Ishikawa (cell line): ENCODE results near the gene GCM1.

Experiments
- CEBPB ChIP-seq: IDR thresholded peaks from 2 replicates; pipeline ENCODE4 v1.6.1; 2012
- CREB1 ChIP-seq: IDR thresholded peaks from 2 replicates; pipeline ENCODE4 v1.6.1; 2012; ENCODE audit warnings: low read depth
- EGR1 ChIP-seq: IDR thresholded peaks from 2 replicates; pipeline ENCODE4 v1.6.1; 2012
- EP300 ChIP-seq: IDR thresholded peaks from 2 replicates; pipeline ENCODE4 v1.6.1; 2012; ENCODE audit warnings: borderline replicate concordance
- FOXM1 ChIP-seq: IDR thresholded peaks from 2 replicates; pipeline ENCODE4 v1.6.1; 2012; ENCODE audit warnings: low read depth, borderline replicate concordance
- MAX ChIP-seq: IDR thresholded peaks from 2 replicates; pipeline ENCODE4 v1.6.1; 2012
- NFIC ChIP-seq: IDR thresholded peaks from 2 replicates; pipeline ENCODE4 v1.6.1; 2012
- RAD21 ChIP-seq: IDR thresholded peaks from 2 replicates; pipeline ENCODE4 v1.6.1; 2012; ENCODE audit warnings: low read depth
- REST ChIP-seq: IDR thresholded peaks from 2 replicates; pipeline ENCODE4 v1.6.1; 2012; ENCODE audit warnings: low read depth, mild to moderate bottlenecking
- TAF1 ChIP-seq: IDR thresholded peaks from 2 replicates; pipeline ENCODE4 v1.6.1; 2012; ENCODE audit warnings: low read depth, mild to moderate bottlenecking
- TCF12 ChIP-seq: IDR thresholded peaks from 2 replicates; pipeline ENCODE4 v1.6.1; 2012; ENCODE audit warnings: low read depth
- TEAD4 ChIP-seq: IDR thresholded peaks from 2 replicates; pipeline ENCODE4 v1.6.1; 2012
- USF1 ChIP-seq: IDR thresholded peaks from 2 replicates; pipeline ENCODE4 v1.6.1; 2012
- YY1 ChIP-seq: IDR thresholded peaks from 2 replicates; pipeline ENCODE4 v1.6.1; 2012; ENCODE audit warnings: low read depth
- ZBTB7A ChIP-seq: IDR thresholded peaks from 2 replicates; pipeline ENCODE4 v1.6.1; 2012; ENCODE audit warnings: low read depth

The GCM1 gene

GRCh38 chr6:53115741-53116140 is 32.9 kb downstream of the GCM1 start:
- no peak for TF ChIP-seq YY1
- TF ChIP-seq ZBTB7A, result no peak
- no peak for TF ChIP-seq REST
- TF ChIP-seq EP300, result no peak
- no peak for TF ChIP-seq USF1
- TF ChIP-seq TAF1, result no peak
- no peak for TF ChIP-seq FOXM1
- TF ChIP-seq EGR1, result no peak
- no peak for TF ChIP-seq TCF12
- TF ChIP-seq NFIC, result no peak
- TF ChIP-seq CEBPB, result no peak

- TF ChIP-seq RAD21 (no peak), REST (no peak), CEBPB (no peak), TCF12 (no peak), NFIC (no peak), CREB1 (no peak), FOXM1 (no peak)
Measured at GRCh38 chr6:53115113-53115512, 33.5 kb downstream of the GCM1 start.

- TF ChIP-seq TEAD4, result no peak
- TF ChIP-seq CEBPB, result no peak
- TF ChIP-seq RAD21, result no peak
- no peak for TF ChIP-seq EGR1
- no peak for TF ChIP-seq REST
- TF ChIP-seq FOXM1, result no peak
- TF ChIP-seq TCF12, result no peak
- no peak for TF ChIP-seq ZBTB7A
- TF ChIP-seq NFIC, result no peak
Measured at GRCh38 chr6:53113742-53114141, 34.9 kb downstream of the GCM1 start.

GRCh38 chr6:53112871-53113270 is 35.8 kb downstream of the GCM1 start:
- TF ChIP-seq REST, result no peak
- no peak for TF ChIP-seq CEBPB
- no peak for TF ChIP-seq NFIC
- TF ChIP-seq USF1, result no peak
- TF ChIP-seq YY1, result no peak
- TF ChIP-seq RAD21, result no peak
- TF ChIP-seq MAX, result no peak
- no peak for TF ChIP-seq EP300
- no peak for TF ChIP-seq TAF1
- no peak for TF ChIP-seq EGR1
- no peak for TF ChIP-seq TEAD4
